Endothelial cell of umbilical vein (primary cell): ENCODE results near the gene ATP1A3. TPM values are rescaled to one million over a fixed set of nuclear protein-coding genes. Genes with fewer than 3 reads are reported as not detected.

ENCODE experiments used
- BruUV-seq: library from RNA; stranded (reverse); fragments of 400-500 nt; replicated peaks from 2 replicates; lab custom pipeline; 2021; lab: Mats Ljungman, UMichigan
- CTCF ChIA-PET: fragments of 300-600, 350-600 bp; sonication (Branson Sonifier 250); formaldehyde crosslinking; loops from one replicate; lab custom pipeline; 2021; ENCODE audit warnings: antibody characterized with exemption, inconsistent platforms; lab: Charles Lee
- POLR2A ChIA-PET: fragments of 300-600, 350-600 bp; sonication (Branson Sonifier 250); formaldehyde crosslinking; loops from one replicate; lab custom pipeline; 2021; ENCODE audit warnings: antibody characterized with exemption, inconsistent platforms; lab: Charles Lee
- DNase-seq: peaks from one replicate; pipeline ENCODE4 v3.0.0-alpha.2; 2011; ENCODE audit warnings: low read depth, low spot score
- FAIRE-seq: peaks from 2 replicates; lab custom pipeline; 2011; peaks lifted over from hg19 to GRCh38; lab: Jason Lieb, UNC
- H2AFZ ChIP-seq: 2 replicates; pipeline ENCODE4 v1.6.0; 2012; ENCODE audit warnings: low read depth, low read length, control low read depth, inconsistent platforms
- H3K27ac ChIP-seq: 2 replicates; pipeline ENCODE4 v1.5.1; 2011; ENCODE audit warnings: low read depth, mild to moderate bottlenecking, control low read depth, low read length, moderate library complexity; ENCODE audit not compliant: insufficient read depth
- H3K27me3 ChIP-seq, 2 experiments: 2 replicates each; pipeline versions ENCODE4 v1.6.0 to v1.6.1; 2011; ENCODE audit warnings: low read length in 2 of 2, mixed read lengths in 1 of 2; ENCODE audit not compliant: control insufficient read depth in 2 of 2, insufficient read depth in 2 of 2
- H3K36me3 ChIP-seq, 2 experiments: 2 replicates in 1 of 2; 3 replicates in 1 of 2; pipeline ENCODE4 v1.5.1; 2011; ENCODE audit warnings: low read length in 2 of 2, mild to moderate bottlenecking in 1 of 2, moderate library complexity in 1 of 2; ENCODE audit not compliant: control insufficient read depth in 2 of 2, insufficient read depth in 2 of 2; ENCODE audit errors: extremely low read depth in 1 of 2
- H3K4me1 ChIP-seq: 3 replicates; pipeline ENCODE4 v1.5.1; 2011; ENCODE audit warnings: mild to moderate bottlenecking, low read length; ENCODE audit not compliant: control insufficient read depth, insufficient read depth; ENCODE audit errors: extremely low read depth
- H3K4me2 ChIP-seq: 2 replicates; pipeline ENCODE4 v1.6.1; 2011; ENCODE audit warnings: low read length, control low read depth, mixed read lengths; ENCODE audit not compliant: insufficient read depth
- H3K4me3 ChIP-seq, 3 experiments: fragments of 200-600 bp in 1 of 3; sonication (generic), shearing (Covaris generic) in 1 of 3; replicated peaks in 1 of 3; 2 replicates each; pipeline ENCODE4 v1.5.1; 2011 to 2016; ENCODE audit warnings: control low read depth in 3 of 3, low read length in 3 of 3, mild to moderate bottlenecking in 2 of 3, inconsistent platforms in 1 of 3, low read depth in 1 of 3, moderate library complexity in 1 of 3; ENCODE audit not compliant: insufficient read depth in 1 of 3
- H3K79me2 ChIP-seq: 2 replicates; pipeline ENCODE4 v1.6.0; 2012; ENCODE audit warnings: low read length, inconsistent platforms; ENCODE audit not compliant: control insufficient read depth, insufficient read depth
- H3K9ac ChIP-seq: replicated peaks from 2 replicates; pipeline ENCODE3; 2011; ENCODE audit warnings: low read length, control low read depth; ENCODE audit not compliant: insufficient read depth; ENCODE audit errors: extremely low read depth
- H3K9me1 ChIP-seq: replicated peaks from 3 replicates; pipeline ENCODE4 v1.6.0; 2011; ENCODE audit warnings: mild to moderate bottlenecking, low read length; ENCODE audit not compliant: control insufficient read depth, insufficient read depth; ENCODE audit errors: extremely low read depth
- H3K9me3 ChIP-seq: replicated peaks from 2 replicates; pipeline ENCODE4 v1.5.1; 2012; ENCODE audit warnings: low read length, inconsistent platforms; ENCODE audit not compliant: control insufficient read depth, insufficient read depth
- H4K20me1 ChIP-seq: replicated peaks from 2 replicates; pipeline ENCODE3; 2011; ENCODE audit warnings: mild to moderate bottlenecking, low read length; ENCODE audit not compliant: control insufficient read depth, insufficient read depth; ENCODE audit errors: extremely low read depth
- CTCF ChIP-seq, 2 donors: IDR thresholded peaks; 1 replicate in 1 of 2; 2 replicates in 1 of 2; pipeline ENCODE4 v1.5.1; 2011; ENCODE audit warnings: low read length in 2 of 2, mild to moderate bottlenecking in 2 of 2, moderate library complexity in 2 of 2, control low read depth in 1 of 2, inconsistent platforms in 1 of 2, low read depth in 1 of 2; ENCODE audit not compliant: insufficient read depth in 1 of 2; ENCODE audit errors: extremely low read depth in 1 of 2
- EZH2 ChIP-seq: IDR thresholded peaks from 2 replicates; pipeline ENCODE4 v1.6.1; 2012; ENCODE audit warnings: borderline replicate concordance, low read depth, mild to moderate bottlenecking, moderate library complexity, low read length, inconsistent platforms; ENCODE audit not compliant: severe bottlenecking
- FOS ChIP-seq: IDR thresholded peaks from 2 replicates; pipeline ENCODE4 v1.6.1; 2011; ENCODE audit warnings: mild to moderate bottlenecking, low read length, moderate library complexity, borderline replicate concordance; ENCODE audit not compliant: insufficient read depth
- GATA2 ChIP-seq: IDR thresholded peaks from 2 replicates; pipeline ENCODE4 v1.7.0; 2011; ENCODE audit warnings: low read depth, mild to moderate bottlenecking, moderate library complexity, mixed read lengths, low read length; ENCODE audit not compliant: insufficient read length, insufficient read depth
- JUN ChIP-seq: IDR thresholded peaks from 2 replicates; pipeline ENCODE4 v1.6.1; 2011; ENCODE audit warnings: borderline replicate concordance, low read depth; ENCODE audit not compliant: insufficient read length, insufficient read depth
- MAX ChIP-seq: IDR thresholded peaks from 2 replicates; pipeline ENCODE4 v1.6.1; 2011; ENCODE audit not compliant: insufficient read depth, insufficient read length
- MYC ChIP-seq: IDR thresholded peaks from one replicate; pipeline ENCODE4 v1.6.1; 2011; ENCODE audit warnings: mild to moderate bottlenecking, low read depth, low read length
- POLR2A ChIP-seq: IDR thresholded peaks from 2 replicates; pipeline ENCODE4 v1.6.1; 2012; ENCODE audit warnings: low read depth, mild to moderate bottlenecking, control low read depth, low read length
- POLR2AphosphoS5 ChIP-seq: IDR thresholded peaks from 2 replicates; pipeline ENCODE4 v1.6.1; 2012; ENCODE audit warnings: low read depth, mild to moderate bottlenecking, control low read depth, low read length, moderate library complexity; ENCODE audit not compliant: insufficient read depth
- dilution Hi-C: fragments of 300-500 bp; cut with MboI; formaldehyde crosslinking; loops from one replicate; pipeline ENCODE4 v1.15.0; 2019; ENCODE audit warnings: low sequenced_read_pairs; ENCODE audit not compliant: extremely low pct_ligation_motif_present
- intact Hi-C: fragments of 100-400 bp; cut with micrococcal nuclease; formaldehyde crosslinking; loops from one replicate; pipeline ENCODE4 v1.10.0; 2022
- polyA plus RNA-seq, 4 experiments: library from polyadenylated mRNA; depleted of rRNA in 3 of 4; stranded (reverse) in 3 of 4; unstranded in 1 of 4; fragments of >200 nt; gene quantifications; 2 replicates each; pipeline versions ENCODE4 v1.2.1 to v1.2.3, GENCODE V29; 2011 to 2012; ENCODE audit warnings: missing spikeins in 1 of 4
- total RNA-seq: library from RNA; stranded (reverse); gene quantifications from 2 replicates; pipeline ENCODE4 v1.2.3, GENCODE V29; 2021

The ATP1A3 gene
- total and polyA plus RNA-seq, 2 donors (not counting 3 experiments of a cell fraction or from before 2014, with no cell fraction given) = 0.40 TPM; not detected in 1

- FAIRE-seq (no peak), DNase-seq (no peak)
- Histone ChIP-seq H3K27me3 (peaks cover 0 to 9% of the 10 kb centered on the region in 2 experiments), H3K36me3 (no peaks in the 10 kb centered on the region), H3K4me2 (no peak overlapping the region), H3K79me2 (no peaks in the 10 kb centered on the region), H3K9me1 (no peaks in the 10 kb centered on the region), H3K9me3 (no peaks in the 10 kb centered on the region), H4K20me1 (no peaks in the 10 kb centered on the region), H3K4me1 (no peaks in the 10 kb centered on the region), H3K4me3 (no peak overlapping the region), H2AFZ (no peak overlapping the region), H3K9ac (no peak overlapping the region), H3K27ac (no peak overlapping the region)
- dilution Hi-C loops = no loop called here
- CTCF ChIA-PET = no interaction called here
- intact Hi-C loops = no loop called here
- TF ChIP-seq GATA2 (no peak), MYC (no peak), EZH2 (no peak), FOS (no peak), CTCF (IDR thresholded peaks at IDR 0.05; ENCODE audit: extremely low read depth in 1 of 2, insufficient read depth in 1 of 2, low read depth in 1 of 2, low read length in 2 of 2) (no peak), JUN (no peak), POLR2AphosphoS5 (no peak), MAX (no peak), POLR2A (no peak)
- BruUV-seq = no TSS peak
- POLR2A ChIA-PET = no interaction called here
Observed at GRCh38 chr19:41990615-41991014, 3.4 kb downstream of the ATP1A3 start.
